K562 (cell line): Measurements from ENCODE around the gene INHA. TPM values are rescaled to one million over a fixed set of nuclear protein-coding genes. Genes with fewer than 3 reads are reported as not detected.

Source experiments
- BRD4 ChIP-seq: fragments of 200-600 bp; sonication (generic); IDR thresholded peaks from 2 replicates; pipeline ENCODE4 v1.6.1; 2017; ENCODE audit warnings: inconsistent platforms
- ETS1 ChIP-seq: conservative IDR thresholded peaks from 2 replicates; pipeline ENCODE4 v1.6.1; 2011; ENCODE audit warnings: low read depth, mild to moderate bottlenecking, low read length; ENCODE audit not compliant: control insufficient read depth
- SRSF3 ChIP-seq: fragments of 200-400 bp; formaldehyde crosslinking; IDR thresholded peaks from 2 replicates; pipeline ENCODE4 v1.6.1; 2016; ENCODE audit warnings: mild to moderate bottlenecking, low read length, moderate library complexity; ENCODE audit not compliant: insufficient read depth
- TEAD1 ChIP-seq, 2 experiments: fragments of 450-650 bp in 1 of 2; sonication (generic) in 1 of 2; formaldehyde crosslinking; IDR thresholded peaks; 2 replicates each; pipeline versions ENCODE4 v1.4.0 to v1.8.0; 2020 to 2022; ENCODE audit warnings: mild to moderate bottlenecking in 2 of 2, missing genetic modification reagents in 1 of 2
- polyA plus RNA-seq, 8 experiments: library from polyadenylated mRNA; depleted of rRNA in 4 of 8; stranded (reverse) in 5 of 8; unstranded in 3 of 8; fragments of >200 nt; fragmentation: Nextera tagmentation in 2 of 8; fragmentation: Illumina TruSeq in 1 of 8; extraction: Ambion mirVana in 2 of 8; extraction: Trizol in 1 of 8; gene quantifications; 2 replicates each; pipeline versions ENCODE4 v1.2.1 to v1.2.3, GENCODE V29; 2011 to 2014; ENCODE audit warnings: inconsistent platforms in 1 of 8, missing spikeins in 1 of 8
- total RNA-seq, 7 experiments: library from RNA; depleted of rRNA in 6 of 7; stranded (reverse); fragments of >200 nt in 6 of 7; fragmentation: Illumina TruSeq in 2 of 7; extraction: Trizol in 2 of 7; gene quantifications; 2 replicates each; pipeline versions ENCODE4 v1.2.1 to v1.2.3, GENCODE V29; 2011 to 2021; ENCODE audit warnings: low replicate concordance in 1 of 7
- TF ChIP-seq, protein P1 (sequence below): fragments of 450-650 bp; IDR thresholded peaks from 2 replicates; pipeline ENCODE4 v1.6.1; 2016; ENCODE audit warnings: mild to moderate bottlenecking, moderate library complexity
- TF ChIP-seq, protein P2 (sequence below): sonication (generic); formaldehyde crosslinking; IDR thresholded peaks from 2 replicates; pipeline ENCODE4 v1.9.0; 2022; ENCODE audit warnings: mild to moderate bottlenecking, missing genetic modification reagents

The INHA gene
- total and polyA plus RNA-seq, 9 of the 15 experiments (the other 6 are each of a cell fraction or from before 2014, with no cell fraction given): 0.07 to 1.9 (median 0.40) TPM

DNA sequence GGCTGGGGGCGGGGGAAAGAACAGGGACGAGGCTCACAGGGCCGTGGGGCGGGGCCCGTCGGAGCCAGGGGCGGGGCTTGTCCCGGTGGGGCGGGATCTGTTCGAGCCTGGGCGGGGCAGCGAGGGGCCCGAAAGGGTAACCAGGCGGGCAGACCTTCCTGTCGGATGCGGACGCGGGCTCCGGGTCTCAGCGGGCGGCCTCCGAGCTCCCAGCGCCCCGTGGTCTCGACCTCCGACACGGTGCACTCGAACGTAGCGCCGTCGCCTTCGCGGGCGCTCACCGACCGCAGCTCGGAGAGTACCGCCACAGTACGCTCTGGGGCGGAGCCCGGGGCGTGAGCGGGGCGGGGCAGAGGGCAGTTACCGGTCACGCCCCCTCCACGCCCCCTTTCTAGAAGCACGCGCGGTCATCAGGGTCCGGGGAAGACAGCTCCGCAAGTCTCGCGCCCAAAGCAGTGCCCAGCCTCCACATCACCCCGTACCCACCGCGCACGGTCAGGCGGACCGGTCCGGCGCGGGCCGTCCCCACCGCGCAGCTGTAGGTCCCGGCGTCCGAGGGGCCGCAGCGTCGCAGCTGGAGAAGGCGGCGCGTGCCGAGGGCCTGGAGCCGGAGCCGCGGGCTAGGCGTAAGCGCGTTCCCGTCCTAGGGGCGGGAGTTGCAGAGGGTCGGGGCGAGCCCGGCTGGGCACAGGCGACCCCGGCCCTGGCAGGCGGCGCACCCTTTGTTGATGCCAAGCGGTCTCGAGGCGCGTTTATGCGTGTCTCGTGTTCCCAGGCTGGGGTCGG is 19.5 kb upstream of the INHA start (continued):
- TF ChIP-seq, protein P1, sequence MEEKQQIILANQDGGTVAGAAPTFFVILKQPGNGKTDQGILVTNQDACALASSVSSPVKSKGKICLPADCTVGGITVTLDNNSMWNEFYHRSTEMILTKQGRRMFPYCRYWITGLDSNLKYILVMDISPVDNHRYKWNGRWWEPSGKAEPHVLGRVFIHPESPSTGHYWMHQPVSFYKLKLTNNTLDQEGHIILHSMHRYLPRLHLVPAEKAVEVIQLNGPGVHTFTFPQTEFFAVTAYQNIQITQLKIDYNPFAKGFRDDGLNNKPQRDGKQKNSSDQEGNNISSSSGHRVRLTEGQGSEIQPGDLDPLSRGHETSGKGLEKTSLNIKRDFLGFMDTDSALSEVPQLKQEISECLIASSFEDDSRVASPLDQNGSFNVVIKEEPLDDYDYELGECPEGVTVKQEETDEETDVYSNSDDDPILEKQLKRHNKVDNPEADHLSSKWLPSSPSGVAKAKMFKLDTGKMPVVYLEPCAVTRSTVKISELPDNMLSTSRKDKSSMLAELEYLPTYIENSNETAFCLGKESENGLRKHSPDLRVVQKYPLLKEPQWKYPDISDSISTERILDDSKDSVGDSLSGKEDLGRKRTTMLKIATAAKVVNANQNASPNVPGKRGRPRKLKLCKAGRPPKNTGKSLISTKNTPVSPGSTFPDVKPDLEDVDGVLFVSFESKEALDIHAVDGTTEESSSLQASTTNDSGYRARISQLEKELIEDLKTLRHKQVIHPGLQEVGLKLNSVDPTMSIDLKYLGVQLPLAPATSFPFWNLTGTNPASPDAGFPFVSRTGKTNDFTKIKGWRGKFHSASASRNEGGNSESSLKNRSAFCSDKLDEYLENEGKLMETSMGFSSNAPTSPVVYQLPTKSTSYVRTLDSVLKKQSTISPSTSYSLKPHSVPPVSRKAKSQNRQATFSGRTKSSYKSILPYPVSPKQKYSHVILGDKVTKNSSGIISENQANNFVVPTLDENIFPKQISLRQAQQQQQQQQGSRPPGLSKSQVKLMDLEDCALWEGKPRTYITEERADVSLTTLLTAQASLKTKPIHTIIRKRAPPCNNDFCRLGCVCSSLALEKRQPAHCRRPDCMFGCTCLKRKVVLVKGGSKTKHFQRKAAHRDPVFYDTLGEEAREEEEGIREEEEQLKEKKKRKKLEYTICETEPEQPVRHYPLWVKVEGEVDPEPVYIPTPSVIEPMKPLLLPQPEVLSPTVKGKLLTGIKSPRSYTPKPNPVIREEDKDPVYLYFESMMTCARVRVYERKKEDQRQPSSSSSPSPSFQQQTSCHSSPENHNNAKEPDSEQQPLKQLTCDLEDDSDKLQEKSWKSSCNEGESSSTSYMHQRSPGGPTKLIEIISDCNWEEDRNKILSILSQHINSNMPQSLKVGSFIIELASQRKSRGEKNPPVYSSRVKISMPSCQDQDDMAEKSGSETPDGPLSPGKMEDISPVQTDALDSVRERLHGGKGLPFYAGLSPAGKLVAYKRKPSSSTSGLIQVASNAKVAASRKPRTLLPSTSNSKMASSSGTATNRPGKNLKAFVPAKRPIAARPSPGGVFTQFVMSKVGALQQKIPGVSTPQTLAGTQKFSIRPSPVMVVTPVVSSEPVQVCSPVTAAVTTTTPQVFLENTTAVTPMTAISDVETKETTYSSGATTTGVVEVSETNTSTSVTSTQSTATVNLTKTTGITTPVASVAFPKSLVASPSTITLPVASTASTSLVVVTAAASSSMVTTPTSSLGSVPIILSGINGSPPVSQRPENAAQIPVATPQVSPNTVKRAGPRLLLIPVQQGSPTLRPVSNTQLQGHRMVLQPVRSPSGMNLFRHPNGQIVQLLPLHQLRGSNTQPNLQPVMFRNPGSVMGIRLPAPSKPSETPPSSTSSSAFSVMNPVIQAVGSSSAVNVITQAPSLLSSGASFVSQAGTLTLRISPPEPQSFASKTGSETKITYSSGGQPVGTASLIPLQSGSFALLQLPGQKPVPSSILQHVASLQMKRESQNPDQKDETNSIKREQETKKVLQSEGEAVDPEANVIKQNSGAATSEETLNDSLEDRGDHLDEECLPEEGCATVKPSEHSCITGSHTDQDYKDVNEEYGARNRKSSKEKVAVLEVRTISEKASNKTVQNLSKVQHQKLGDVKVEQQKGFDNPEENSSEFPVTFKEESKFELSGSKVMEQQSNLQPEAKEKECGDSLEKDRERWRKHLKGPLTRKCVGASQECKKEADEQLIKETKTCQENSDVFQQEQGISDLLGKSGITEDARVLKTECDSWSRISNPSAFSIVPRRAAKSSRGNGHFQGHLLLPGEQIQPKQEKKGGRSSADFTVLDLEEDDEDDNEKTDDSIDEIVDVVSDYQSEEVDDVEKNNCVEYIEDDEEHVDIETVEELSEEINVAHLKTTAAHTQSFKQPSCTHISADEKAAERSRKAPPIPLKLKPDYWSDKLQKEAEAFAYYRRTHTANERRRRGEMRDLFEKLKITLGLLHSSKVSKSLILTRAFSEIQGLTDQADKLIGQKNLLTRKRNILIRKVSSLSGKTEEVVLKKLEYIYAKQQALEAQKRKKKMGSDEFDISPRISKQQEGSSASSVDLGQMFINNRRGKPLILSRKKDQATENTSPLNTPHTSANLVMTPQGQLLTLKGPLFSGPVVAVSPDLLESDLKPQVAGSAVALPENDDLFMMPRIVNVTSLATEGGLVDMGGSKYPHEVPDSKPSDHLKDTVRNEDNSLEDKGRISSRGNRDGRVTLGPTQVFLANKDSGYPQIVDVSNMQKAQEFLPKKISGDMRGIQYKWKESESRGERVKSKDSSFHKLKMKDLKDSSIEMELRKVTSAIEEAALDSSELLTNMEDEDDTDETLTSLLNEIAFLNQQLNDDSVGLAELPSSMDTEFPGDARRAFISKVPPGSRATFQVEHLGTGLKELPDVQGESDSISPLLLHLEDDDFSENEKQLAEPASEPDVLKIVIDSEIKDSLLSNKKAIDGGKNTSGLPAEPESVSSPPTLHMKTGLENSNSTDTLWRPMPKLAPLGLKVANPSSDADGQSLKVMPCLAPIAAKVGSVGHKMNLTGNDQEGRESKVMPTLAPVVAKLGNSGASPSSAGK: peak; percentile 72
- TF ChIP-seq ETS1 (peak; percentile 30; the same call in 1 of the 2 replicates), SRSF3 (no peak), TEAD1 (CRISPR knock-in tag; IDR thresholded peaks at IDR 0.05) (peak in 1 of 2 experiments; percentile 38; a peak in 1 of 4 replicates), BRD4 (no peak)
- TF ChIP-seq, protein P2, sequence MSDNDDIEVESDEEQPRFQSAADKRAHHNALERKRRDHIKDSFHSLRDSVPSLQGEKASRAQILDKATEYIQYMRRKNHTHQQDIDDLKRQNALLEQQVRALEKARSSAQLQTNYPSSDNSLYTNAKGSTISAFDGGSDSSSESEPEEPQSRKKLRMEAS (CRISPR knock-in tag): peak; percentile 73
